A673 (cell line): ENCODE data around the gene BATF3.

Experiments
- CTCF ChIP-seq: fragments of 300-800, 200-600 bp; sonication (generic); conservative IDR thresholded peaks from 2 replicates; pipeline ENCODE4 v1.5.1; 2017; ENCODE audit warnings: low read depth, mild to moderate bottlenecking, antibody characterized with exemption, low read length, moderate library complexity, mixed read lengths
- EZH2 ChIP-seq: fragments of 200-600 bp; sonication (generic); IDR thresholded peaks from 2 replicates; pipeline ENCODE4 v1.6.1; 2017; ENCODE audit warnings: borderline replicate concordance, low read depth, mild to moderate bottlenecking, mixed read lengths, antibody characterized with exemption, low read length; ENCODE audit not compliant: poor library complexity, severe bottlenecking

DNA sequence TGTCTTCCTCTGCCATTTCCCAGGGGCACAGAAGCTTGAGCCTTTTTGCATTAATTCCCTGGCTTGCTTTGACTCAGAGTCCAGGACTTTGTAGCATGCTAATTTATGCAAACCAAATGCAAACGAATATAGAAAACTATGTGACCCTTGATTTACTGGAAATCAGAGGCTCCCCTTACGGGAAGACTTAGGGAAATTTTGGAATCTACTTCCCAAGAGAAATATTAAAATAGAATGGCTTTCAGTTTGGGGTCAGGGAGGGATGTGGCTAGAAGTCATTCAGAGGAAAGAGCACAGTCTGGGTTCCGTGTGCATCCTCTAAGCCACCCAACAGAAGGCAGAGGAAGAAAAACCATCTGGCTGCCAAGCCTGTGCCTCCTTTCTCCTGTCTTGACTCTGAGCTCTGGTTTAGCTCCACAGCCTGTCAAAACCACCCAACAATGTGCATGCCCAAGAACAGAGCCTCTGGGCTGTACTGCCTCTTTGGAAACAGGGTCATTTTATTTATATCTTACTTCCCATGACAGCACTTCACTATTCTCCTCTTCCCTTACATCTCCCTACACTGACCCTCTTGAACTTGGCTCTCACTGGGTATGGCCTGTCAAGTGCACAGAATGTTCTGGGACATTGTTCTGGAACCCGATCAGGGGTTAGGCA, 61.0 kb downstream of the BATF3 start:
- no peak for TF ChIP-seq CTCF
- no peak for TF ChIP-seq EZH2
